VCaP (cell line): ENCODE measurements around the gene TMED4.

Experiments used
- H3K27ac ChIP-seq: fragments of 450-650 bp; 2 replicates; pipeline ENCODE4 v1.5.1; 2017
- CTCF ChIP-seq: fragments of 450-650 bp; conservative IDR thresholded peaks from 2 replicates; pipeline ENCODE4 v1.5.1; 2017; ENCODE audit warnings: mild to moderate bottlenecking, moderate library complexity

The TMED4 gene

GRCh38 chr7:44573464-44574286 lies 8.4 kb downstream of the TMED4 start, which contains the start of gene DDX56:
DDX56 (minus strand) TSS chr7:44573908; CDS start chr7:44573895, 13 bp downstream.
- H3K27ac ChIP-seq = peak within 1 kb of the TSS; percentile 93
- TF ChIP-seq CTCF = no peak

GRCh38 chr7:44572771-44573170 lies 9.3 kb downstream of the TMED4 start:
- no peak for TF ChIP-seq CTCF
- peak overlapping the region; percentile 93 for H3K27ac ChIP-seq

GRCh38 chr7:44569959-44570358 lies 12.1 kb downstream of the TMED4 start:
- TF ChIP-seq CTCF = no peak
- peak overlapping the region; percentile 55 for H3K27ac ChIP-seq

- H3K27ac ChIP-seq = peak overlapping the region; percentile 55
- no peak for TF ChIP-seq CTCF
These were observed 13.1 kb downstream of the TMED4 start for GRCh38 chr7:44568771-44569560.

GRCh38 chr7:44567884-44568283 lies 14.1 kb downstream of the TMED4 start:
- TF ChIP-seq CTCF = no peak
- peak overlapping the region; percentile 55 for H3K27ac ChIP-seq

GRCh38 chr7:44566680-44567079 lies 15.4 kb downstream of the TMED4 start:
- H3K27ac ChIP-seq = peak overlapping the region; percentile 55
- no peak for TF ChIP-seq CTCF

- TF ChIP-seq CTCF = no peak; the same call in 1 of the 2 replicates
- peak overlapping the region; percentile 55; the same call in 1 of the 2 replicates for H3K27ac ChIP-seq
These were observed 16.1 kb downstream of the TMED4 start for GRCh38 chr7:44565795-44566559.
